ENCODE measurements around the gene MAGI2.
"Not testable (repeated sequence)": the region's sequence is repeated elsewhere in the genome, so short reads cannot be mapped to it uniquely, and the experiment has no call there.

MAGI2 gene

GRCh38 chr7:79132844-79133451, 320.5 kb downstream of the MAGI2 start:
- no peak for DNase-seq

DNA sequence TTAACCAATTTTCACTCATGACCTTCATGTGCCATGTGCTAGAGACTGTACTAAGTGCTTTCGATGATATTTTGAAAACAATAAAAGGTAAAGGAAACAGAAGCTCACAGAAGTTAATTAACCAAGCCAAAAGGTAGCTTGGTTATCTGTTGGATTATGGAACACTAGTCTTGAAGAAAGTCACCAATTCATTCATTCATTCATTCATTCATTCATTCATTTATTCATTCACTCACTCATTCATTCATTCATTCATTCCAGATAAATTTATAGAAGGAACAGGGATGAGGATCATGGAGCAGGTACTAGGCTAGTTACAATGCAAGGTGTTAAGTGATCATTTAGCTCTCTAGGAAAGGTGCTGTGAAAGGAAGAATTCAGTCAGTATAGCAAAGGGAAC, 322.8 kb downstream of the MAGI2 start:
- no peak for DNase-seq

DNA sequence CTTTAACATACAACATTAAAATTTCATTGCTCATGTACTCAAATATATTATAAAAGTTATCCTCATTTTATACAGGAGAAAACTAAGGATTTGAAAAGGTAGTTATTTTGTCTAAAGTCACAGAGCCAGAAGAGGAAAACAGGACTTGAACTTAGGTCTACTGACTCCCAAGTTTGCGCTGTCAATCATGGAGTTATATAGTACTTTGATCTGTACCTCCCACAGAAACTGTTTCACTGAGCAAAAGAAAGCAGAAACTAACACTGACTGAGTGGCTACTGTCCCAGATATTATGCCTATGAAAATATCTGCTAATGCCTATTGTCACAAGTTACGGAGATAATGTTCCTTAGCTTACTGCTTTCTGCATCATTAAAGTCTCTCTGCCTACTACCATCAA, 329.1 kb downstream of the MAGI2 start:
- DNase-seq, result no peak

DNA sequence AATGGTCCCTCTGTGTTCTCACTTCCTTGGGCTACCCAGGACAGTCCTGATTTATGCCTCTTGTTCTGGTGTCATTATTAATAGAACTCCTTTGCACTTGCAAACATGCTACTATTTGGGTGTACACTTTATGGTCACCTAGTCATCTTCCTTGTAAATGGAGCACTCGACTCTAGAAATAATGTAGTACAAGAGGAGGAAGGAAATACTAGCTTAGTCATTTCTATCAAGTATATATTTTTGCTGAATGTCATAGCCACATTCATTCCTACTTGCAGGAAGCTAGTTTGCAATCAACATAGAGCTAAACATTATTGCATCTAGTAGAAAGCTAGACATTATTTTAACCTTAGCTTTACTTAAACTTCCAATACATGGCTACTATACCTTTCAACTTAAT, 335.3 kb downstream of the MAGI2 start:
- DNase-seq, result no peak

- DNase-seq, result no peak
Measured at GRCh38 chr7:79096361-79096805, 357.1 kb downstream of the MAGI2 start.

DNA sequence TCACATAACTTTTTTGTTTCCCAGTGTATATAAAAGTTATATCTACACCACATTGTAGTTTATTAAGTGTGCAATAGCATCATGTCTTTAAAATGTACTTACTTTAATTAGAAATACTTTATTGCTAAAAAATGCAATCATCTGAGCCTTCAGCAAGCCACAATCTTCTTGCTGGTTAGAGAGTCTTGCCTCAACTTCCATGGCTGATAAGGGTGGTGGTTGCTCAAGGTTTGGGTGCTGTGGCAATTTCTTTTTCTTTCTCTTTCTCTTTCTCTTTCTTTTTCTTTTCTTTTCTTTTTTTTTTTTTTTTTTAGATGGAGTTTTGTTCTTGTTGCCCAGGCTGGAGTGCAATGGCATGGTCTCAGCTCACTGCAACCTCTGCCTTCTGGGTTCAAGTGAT, 360.0 kb downstream of the MAGI2 start:
- DNase-seq, result no peak

GRCh38 chr7:79091661-79092060, 361.8 kb downstream of the MAGI2 start:
- DNase-seq, result no peak

- DNase-seq, result no peak
Measured at GRCh38 chr7:79091011-79091410, 362.5 kb downstream of the MAGI2 start.

- no peak for DNase-seq
Measured at GRCh38 chr7:79090543-79090942, 362.9 kb downstream of the MAGI2 start.

- DNase-seq, result no peak
Measured at GRCh38 chr7:79084423-79084822, 369.0 kb downstream of the MAGI2 start.

DNA sequence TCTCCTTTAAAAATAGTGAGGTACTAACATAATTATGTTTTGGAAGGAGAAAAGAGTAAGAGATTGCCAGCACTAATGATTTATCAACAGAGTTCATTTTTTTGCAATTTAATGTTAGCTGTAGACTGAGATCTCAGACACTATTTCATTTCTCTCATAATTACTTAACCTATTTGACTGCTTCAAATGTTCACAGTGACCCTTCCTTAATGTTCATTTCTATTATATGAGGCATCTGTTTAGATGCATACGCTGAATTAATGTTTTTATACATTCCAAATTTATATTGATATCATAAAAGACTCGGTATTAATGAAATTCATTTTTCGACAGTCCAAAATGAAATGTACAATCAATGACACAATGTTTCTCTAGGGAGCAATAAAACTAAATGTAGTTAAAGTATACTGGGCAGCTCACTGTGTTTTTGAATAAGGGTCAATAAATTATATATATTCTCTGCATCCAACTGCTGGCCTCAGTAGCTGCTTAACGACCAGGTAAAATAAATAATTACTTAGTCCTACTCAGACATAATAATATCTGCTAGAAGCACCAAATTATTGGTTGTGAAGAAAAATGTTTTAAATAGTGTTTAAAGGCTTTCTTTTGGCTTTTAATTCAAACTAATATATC, 373.4 kb downstream of the MAGI2 start:
- no peak for DNase-seq

GRCh38 chr7:79078273-79078672, 375.2 kb downstream of the MAGI2 start:
- DNase-seq, result no peak

- not testable (repeated sequence) for DNase-seq
Measured at GRCh38 chr7:79071187-79071586, 382.3 kb downstream of the MAGI2 start.

DNA sequence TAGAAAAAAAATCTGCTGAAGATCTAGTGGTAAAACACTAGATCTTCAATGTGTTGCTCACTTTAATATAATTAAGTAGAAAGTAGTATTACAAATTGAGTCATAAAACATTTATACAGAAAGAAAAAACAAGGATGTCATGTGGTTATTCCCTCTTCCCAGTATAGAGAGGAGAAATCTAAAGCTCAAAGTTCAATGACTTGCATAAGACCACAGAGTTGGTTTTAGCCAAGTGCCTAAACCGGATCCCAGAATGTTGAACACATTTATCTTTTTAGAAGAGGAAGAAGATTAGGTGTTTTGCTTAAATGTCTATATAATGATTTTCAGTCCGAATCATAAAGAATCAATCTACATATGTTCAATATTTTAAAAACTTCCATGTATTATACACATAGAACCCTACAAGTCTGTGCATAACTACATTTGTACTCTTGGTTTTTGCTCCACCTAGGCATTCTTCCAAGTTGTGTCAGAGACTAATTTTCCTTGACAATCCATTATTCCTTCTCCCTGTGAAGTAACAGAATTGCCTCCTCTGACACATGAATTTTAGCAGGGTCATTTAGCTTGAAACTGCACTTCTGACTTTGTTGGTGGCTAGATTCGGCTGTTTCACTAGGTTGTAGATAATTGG, 389.2 kb downstream of the MAGI2 start:
- DNase-seq, result no peak

- DNase-seq, result no peak
Measured at GRCh38 chr7:79063019-79063698, 390.3 kb downstream of the MAGI2 start.

GRCh38 chr7:79060498-79060897, 393.0 kb downstream of the MAGI2 start:
- DNase-seq, result no peak

- DNase-seq, result peak; percentile 52
Measured at GRCh38 chr7:79055722-79056415, 397.6 kb downstream of the MAGI2 start.

DNA sequence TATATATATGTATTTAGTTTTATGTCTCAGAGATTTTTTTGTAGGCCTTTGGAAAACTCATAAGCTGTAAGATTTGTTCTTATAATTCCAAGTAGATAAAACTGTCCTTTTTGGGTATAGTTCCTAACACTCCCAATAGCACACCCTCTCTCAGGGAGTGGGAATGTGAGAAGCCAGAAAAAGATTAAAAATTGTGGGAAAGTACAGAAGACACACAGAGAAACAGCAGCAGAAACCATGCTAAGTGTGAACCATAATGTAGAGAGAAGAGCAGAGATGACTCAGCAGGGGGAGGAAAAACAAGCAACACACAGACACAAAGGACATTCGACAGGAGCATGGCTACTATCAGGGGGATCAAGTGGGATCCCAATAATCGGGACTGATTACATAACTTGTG, 401.6 kb downstream of the MAGI2 start:
- DNase-seq, result no peak

GRCh38 chr7:79050603-79051002, 402.9 kb downstream of the MAGI2 start:
- no peak for DNase-seq

DNA sequence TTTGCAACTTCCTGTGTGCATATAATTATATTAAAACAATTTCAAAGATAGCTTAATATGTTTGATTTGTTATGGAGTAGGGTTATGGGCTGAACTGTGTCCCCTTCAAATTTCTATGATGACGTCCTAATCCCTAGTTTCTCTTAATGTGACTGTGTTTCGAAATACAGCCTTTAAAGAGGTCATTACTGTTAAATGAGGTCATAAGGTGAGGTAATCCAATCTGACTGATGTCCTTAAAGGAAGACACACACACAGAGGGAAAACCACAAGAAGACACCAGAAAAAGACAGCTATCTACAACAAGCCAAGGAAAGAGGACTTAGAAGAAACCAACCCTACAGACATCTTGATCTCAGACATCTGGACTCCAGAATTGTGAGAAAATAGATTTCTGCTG, 407.4 kb downstream of the MAGI2 start:
- no peak for DNase-seq

DNA sequence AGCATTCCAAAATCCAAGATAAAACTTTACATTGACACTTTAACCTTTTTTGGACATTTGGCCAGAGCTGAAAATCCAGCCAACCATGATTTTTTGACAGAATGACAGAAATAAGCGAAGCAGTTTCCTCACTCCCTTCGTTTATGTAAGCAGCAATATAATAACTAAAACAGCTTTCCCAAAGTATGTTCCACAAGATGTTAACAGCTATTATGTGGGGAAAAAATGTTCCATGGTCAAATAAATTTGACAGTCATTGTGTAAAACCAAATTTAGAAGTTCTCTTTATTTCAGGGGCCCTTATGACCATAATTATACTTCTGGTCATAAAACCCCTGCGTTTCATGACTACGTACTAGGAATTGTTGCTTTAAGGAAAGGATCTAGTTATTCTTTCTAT, 416.5 kb downstream of the MAGI2 start:
- no peak for DNase-seq

- no peak for DNase-seq
Measured at GRCh38 chr7:79036356-79036755, 417.1 kb downstream of the MAGI2 start.

GRCh38 chr7:79035858-79036257, 417.6 kb downstream of the MAGI2 start:
- DNase-seq, result no peak

All from islet precursor cell (in vitro differentiated cells).